NB4 (cell line): ENCODE data around the gene HIRA.

Source experiments
- CTCF ChIP-seq: IDR thresholded peaks from one replicate; pipeline ENCODE4 v1.5.1; 2012; ENCODE audit warnings: low read depth, low read length
- MAX ChIP-seq: IDR thresholded peaks from 2 replicates; pipeline ENCODE4 v1.6.1; 2011; ENCODE audit warnings: low read depth, low read length

GRCh38 chr22:19394274-19395050, 37.1 kb downstream of the HIRA start:
- TF ChIP-seq CTCF (no peak), MAX (no peak)
